Smooth muscle cell (in vitro differentiated cells): ENCODE results near the gene PRR22. TPM values are rescaled to one million over a fixed set of nuclear protein-coding genes. Genes with fewer than 3 reads are reported as not detected.

Experiments
- DNase-seq: peaks from one replicate; lab custom pipeline; 2025; ENCODE audit not compliant: unreplicated experiment; lab: John Stamatoyannopoulos, UW
- H2AFZ ChIP-seq: fragments of 200-600 bp; sonication (generic); 2 replicates; pipeline ENCODE4 v1.6.0; 2016; ENCODE audit warnings: antibody characterized with exemption, low read depth, mild to moderate bottlenecking
- H3F3A ChIP-seq: fragments of 200-600 bp; sonication (generic); 2 replicates; pipeline ENCODE4 v1.6.0; 2017; ENCODE audit warnings: antibody characterized with exemption, low read depth
- H3K27ac ChIP-seq: fragments of 200-600 bp; sonication (generic); 2 replicates; pipeline ENCODE4 v1.5.1; 2016; ENCODE audit warnings: low read depth, mild to moderate bottlenecking
- H3K27me3 ChIP-seq: fragments of 200-600 bp; sonication (generic); 2 replicates; pipeline ENCODE4 v1.6.1; 2016; ENCODE audit warnings: low read depth, mild to moderate bottlenecking
- H3K36me3 ChIP-seq: fragments of 200-600 bp; sonication (generic); 2 replicates; pipeline ENCODE4 v1.5.1; 2016; ENCODE audit warnings: low read depth
- H3K4me1 ChIP-seq: fragments of 200-600 bp; sonication (generic); 2 replicates; pipeline ENCODE4 v1.5.1; 2016; ENCODE audit warnings: low read depth
- H3K4me2 ChIP-seq: fragments of 200-600 bp; sonication (generic); 2 replicates; pipeline ENCODE4 v1.6.0; 2016; ENCODE audit warnings: mild to moderate bottlenecking
- H3K4me3 ChIP-seq: fragments of 200-600 bp; sonication (generic); 2 replicates; pipeline ENCODE4 v1.5.1; 2016; ENCODE audit warnings: mild to moderate bottlenecking
- H3K79me2 ChIP-seq: fragments of 200-600 bp; sonication (generic); 2 replicates; pipeline ENCODE4 v1.6.0; 2016; ENCODE audit warnings: low read depth, mild to moderate bottlenecking
- H3K9ac ChIP-seq: fragments of 200-600 bp; sonication (generic); 2 replicates; pipeline ENCODE4 v1.6.0; 2016; ENCODE audit warnings: low read depth
- H3K9me3 ChIP-seq: fragments of 200-600 bp; sonication (generic); replicated peaks from 2 replicates; pipeline ENCODE4 v1.5.1; 2016; ENCODE audit warnings: low read depth
- H4K20me1 ChIP-seq: fragments of 200-600 bp; sonication (generic); 2 replicates; pipeline ENCODE4 v1.6.0; 2016; ENCODE audit warnings: low read depth
- CTCF ChIP-seq: fragments of 200-600 bp; sonication (generic); IDR thresholded peaks from 2 replicates; pipeline ENCODE4 v1.5.1; 2017; ENCODE audit warnings: borderline replicate concordance, mild to moderate bottlenecking, antibody characterized with exemption; ENCODE audit not compliant: insufficient read depth, poor library complexity, severe bottlenecking
- WGBS: methylation state at CpG from one replicate; pipeline ENCODE4 v1.1.7; 2016; ENCODE audit warnings: low lambda C conversion rate; 5-methylcytosine and 5-hydroxymethylcytosine counted together
- polyA plus RNA-seq: library from polyadenylated mRNA; unstranded; fragments of >200 nt; fragmentation: Nextera tagmentation; extraction: Ambion mirVana; gene quantifications from 2 replicates; pipeline ENCODE4 v1.2.1, GENCODE V29; 2016
- total RNA-seq: library from RNA; depleted of rRNA; stranded (reverse); fragments of >200 nt; gene quantifications from 2 replicates; pipeline ENCODE4 v1.2.3, GENCODE V29; 2014

PRR22 gene
- total and polyA plus RNA-seq, 2 experiments from 2014 or later: 0.65 to 1.5 TPM

GRCh38 chr19:5803441-5803751 is 18.9 kb upstream of the PRR22 start:
- peak overlapping the region; percentile 84 for H3K4me2 ChIP-seq
- 21% methylated on average over 8 of the region's 8 CpGs for WGBS
- TF ChIP-seq CTCF: no peak
- peak overlapping the region; percentile 76 for H2AFZ ChIP-seq
- no peaks in the 10 kb centered on the region for H3K79me2 ChIP-seq
- peaks cover 12% of the 10 kb centered on the region for H3F3A ChIP-seq
- no peaks in the 10 kb centered on the region for H3K4me1 ChIP-seq
- no peaks in the 10 kb centered on the region for H3K9me3 ChIP-seq
- no peaks in the 10 kb centered on the region for H3K36me3 ChIP-seq
- H3K9ac ChIP-seq: no peak overlapping the region
- H3K27ac ChIP-seq: no peak overlapping the region
- H4K20me1 ChIP-seq: no peaks in the 10 kb centered on the region
- peak overlapping the region; percentile 43 for H3K4me3 ChIP-seq
- no peak for DNase-seq
- H3K27me3 ChIP-seq: peaks cover 10% of the 10 kb centered on the region

- Histone ChIP-seq H3K27me3 (peaks cover 10% of the 10 kb centered on the region), H3K79me2 (no peaks in the 10 kb centered on the region), H2AFZ (no peak overlapping the region), H3K9ac (no peak overlapping the region), H3K4me2 (peak overlapping the region; percentile 48), H4K20me1 (no peaks in the 10 kb centered on the region), H3K4me3 (no peak overlapping the region), H3K36me3 (no peaks in the 10 kb centered on the region), H3K27ac (no peak overlapping the region), H3K4me1 (no peaks in the 10 kb centered on the region), H3K9me3 (no peaks in the 10 kb centered on the region), H3F3A (peaks cover 12% of the 10 kb centered on the region)
- peak; percentile 28 for DNase-seq
- no peak for TF ChIP-seq CTCF
- WGBS: 74% methylated on average over 12 of the region's 33 CpGs
Measured at GRCh38 chr19:5801796-5802619, 17.5 kb upstream of the PRR22 start.

GRCh38 chr19:5800361-5801270 is 16.1 kb upstream of the PRR22 start:
- Histone ChIP-seq H3K27ac (no peak overlapping the region), H3K4me1 (no peaks in the 10 kb centered on the region), H3K9ac (no peak overlapping the region), H3K4me3 (no peak overlapping the region), H3K27me3 (peaks cover 8% of the 10 kb centered on the region), H3K36me3 (no peaks in the 10 kb centered on the region), H3K9me3 (no peaks in the 10 kb centered on the region), H4K20me1 (no peaks in the 10 kb centered on the region), H3K79me2 (no peaks in the 10 kb centered on the region), H2AFZ (no peak overlapping the region), H3K4me2 (no peak overlapping the region), H3F3A (peaks cover 12% of the 10 kb centered on the region)
- DNase-seq: no peak
- TF ChIP-seq CTCF: no peak
- WGBS: 89% methylated on average over 17 of the region's 17 CpGs
